ENCODE measurements around the gene CLCC1.

Gene CLCC1

GRCh38 chr1:108955881-108956280 lies 7.4 kb downstream of the CLCC1 start:
- no peak for DNase-seq (ENCODE audit: extremely low spot score)
- ChIA-PET CTCF (no interaction called here), POLR2A (no interaction called here)
- TF ChIP-seq FOXK2 (IDR thresholded peaks at IDR 0.05) (no peak), NFRKB (IDR thresholded peaks at IDR 0.05) (no peak), ARNT (IDR thresholded peaks at IDR 0.05) (no peak), ZNF384 (IDR thresholded peaks at IDR 0.05) (no peak), CTBP1 (IDR thresholded peaks at IDR 0.05; ENCODE audit: borderline replicate concordance) (no peak), ELF4 (IDR thresholded peaks at IDR 0.05) (no peak), L3MBTL2 (conservative IDR thresholded peaks at IDR 0.05) (no peak), BHLHE40 (IDR thresholded peaks at IDR 0.05; ENCODE audit: borderline replicate concordance) (no peak), PKNOX1 (IDR thresholded peaks at IDR 0.05) (no peak), FOXM1 (IDR thresholded peaks at IDR 0.05; ENCODE audit: borderline replicate concordance) (no peak), SUZ12 (IDR thresholded peaks at IDR 0.05) (no peak), LEF1 (IDR thresholded peaks at IDR 0.05; ENCODE audit: borderline replicate concordance) (no peak), TARDBP (IDR thresholded peaks at IDR 0.05) (no peak), HDGF (IDR thresholded peaks at IDR 0.05; ENCODE audit: borderline replicate concordance) (no peak)

DNA sequence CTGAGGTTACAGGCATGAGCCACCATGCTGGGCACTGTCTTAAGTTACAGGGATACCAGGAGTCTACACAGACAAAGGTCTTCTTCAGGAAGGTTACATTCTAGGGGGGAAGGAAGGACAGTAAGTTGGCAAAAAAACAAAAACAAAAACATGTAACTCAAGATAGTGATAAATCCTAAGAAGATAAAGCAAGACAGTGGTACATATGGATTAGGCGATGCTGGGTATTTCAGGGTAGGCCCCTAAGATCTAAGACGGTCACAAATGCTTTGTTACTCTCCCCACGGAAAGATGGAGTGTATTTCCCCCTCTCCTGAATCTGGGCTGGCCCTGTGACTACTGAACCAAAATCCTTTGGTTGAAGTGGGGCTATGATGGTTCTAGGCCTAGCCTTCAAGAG lies 8.2 kb downstream of the CLCC1 start:
- TF ChIP-seq ZNF384 (IDR thresholded peaks at IDR 0.05), result no peak
- TF ChIP-seq HDGF (IDR thresholded peaks at IDR 0.05; ENCODE audit: borderline replicate concordance), result no peak
- TF ChIP-seq SUZ12 (IDR thresholded peaks at IDR 0.05), result no peak
- no peak for TF ChIP-seq CTBP1 (IDR thresholded peaks at IDR 0.05; ENCODE audit: borderline replicate concordance)
- no peak for TF ChIP-seq PKNOX1 (IDR thresholded peaks at IDR 0.05)
- no peak for TF ChIP-seq NFRKB (IDR thresholded peaks at IDR 0.05)
- no peak for TF ChIP-seq ARNT (IDR thresholded peaks at IDR 0.05)
- no peak for TF ChIP-seq LEF1 (IDR thresholded peaks at IDR 0.05; ENCODE audit: borderline replicate concordance)
- no peak for TF ChIP-seq FOXK2 (IDR thresholded peaks at IDR 0.05)
- no peak for TF ChIP-seq ELF4 (IDR thresholded peaks at IDR 0.05)
- no peak for TF ChIP-seq SP1 (IDR thresholded peaks at IDR 0.05)
- TF ChIP-seq L3MBTL2 (conservative IDR thresholded peaks at IDR 0.05), result no peak
- no peak for TF ChIP-seq FOXA1 (IDR thresholded peaks at IDR 0.05)
- TF ChIP-seq BHLHE40 (IDR thresholded peaks at IDR 0.05; ENCODE audit: borderline replicate concordance), result no peak
- no peak for TF ChIP-seq FOXM1 (IDR thresholded peaks at IDR 0.05; ENCODE audit: borderline replicate concordance)
- TF ChIP-seq TARDBP (IDR thresholded peaks at IDR 0.05), result no peak
- ChIA-PET CTCF (no interaction called here), POLR2A (no interaction called here)
- no peak for DNase-seq (ENCODE audit: extremely low spot score)

DNA sequence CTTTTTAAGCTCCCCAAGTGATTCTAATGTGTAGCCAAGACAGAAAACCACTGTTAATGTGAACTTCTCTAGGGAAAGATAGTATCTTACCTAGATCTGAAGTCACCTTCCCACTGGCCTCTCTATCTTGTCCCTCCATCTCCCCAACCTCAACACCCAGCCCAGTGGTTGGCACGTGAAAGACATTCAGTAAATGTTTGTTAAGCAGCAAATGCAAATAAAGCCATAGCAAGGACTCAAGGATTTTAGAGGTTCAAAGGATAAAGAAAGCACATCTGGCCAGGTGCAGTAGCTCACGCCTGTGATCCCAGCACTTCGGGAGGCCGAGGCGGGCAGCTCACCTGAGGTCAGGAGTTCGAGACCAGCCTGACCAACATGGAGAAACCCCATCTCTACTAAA lies 9.8 kb downstream of the CLCC1 start:
- no peak for DNase-seq (ENCODE audit: extremely low spot score)
- ChIA-PET POLR2A (no interaction called here), CTCF (no interaction called here)
- TF ChIP-seq LEF1 (IDR thresholded peaks at IDR 0.05; ENCODE audit: borderline replicate concordance) (no peak), ZNF384 (IDR thresholded peaks at IDR 0.05) (no peak), FOXA1 (IDR thresholded peaks at IDR 0.05) (no peak), TARDBP (IDR thresholded peaks at IDR 0.05) (no peak), PKNOX1 (IDR thresholded peaks at IDR 0.05) (no peak), FOXM1 (IDR thresholded peaks at IDR 0.05; ENCODE audit: borderline replicate concordance) (no peak)

GRCh38 chr1:108951242-108951641 lies 12.0 kb downstream of the CLCC1 start:
- DNase-seq (ENCODE audit: extremely low spot score), result no peak
- no peak for TF ChIP-seq LEF1 (IDR thresholded peaks at IDR 0.05; ENCODE audit: borderline replicate concordance)
- TF ChIP-seq BHLHE40 (IDR thresholded peaks at IDR 0.05; ENCODE audit: borderline replicate concordance), result no peak
- TF ChIP-seq NFRKB (IDR thresholded peaks at IDR 0.05), result no peak
- TF ChIP-seq FOXA1 (IDR thresholded peaks at IDR 0.05), result no peak
- TF ChIP-seq SUZ12 (IDR thresholded peaks at IDR 0.05), result no peak
- no peak for TF ChIP-seq ARNT (IDR thresholded peaks at IDR 0.05)
- TF ChIP-seq SP1 (IDR thresholded peaks at IDR 0.05), result no peak
- TF ChIP-seq TARDBP (IDR thresholded peaks at IDR 0.05), result no peak
- TF ChIP-seq L3MBTL2 (conservative IDR thresholded peaks at IDR 0.05), result no peak
- no peak for TF ChIP-seq CTBP1 (IDR thresholded peaks at IDR 0.05; ENCODE audit: borderline replicate concordance)
- no peak for TF ChIP-seq FOXK2 (IDR thresholded peaks at IDR 0.05)
- TF ChIP-seq FOXM1 (IDR thresholded peaks at IDR 0.05; ENCODE audit: borderline replicate concordance), result no peak
- TF ChIP-seq HDGF (IDR thresholded peaks at IDR 0.05; ENCODE audit: borderline replicate concordance), result no peak
- no peak for TF ChIP-seq ELF4 (IDR thresholded peaks at IDR 0.05)
- TF ChIP-seq ZNF384 (IDR thresholded peaks at IDR 0.05), result no peak
- ChIA-PET POLR2A (interaction anchor here (1.5 to 2.0 kb wide), 2 partner anchors 12 to 149 kb away, joined by 3 to 5 read pairs; partner anchors contain the start of gene CLCC1), CTCF (no interaction called here)

DNA sequence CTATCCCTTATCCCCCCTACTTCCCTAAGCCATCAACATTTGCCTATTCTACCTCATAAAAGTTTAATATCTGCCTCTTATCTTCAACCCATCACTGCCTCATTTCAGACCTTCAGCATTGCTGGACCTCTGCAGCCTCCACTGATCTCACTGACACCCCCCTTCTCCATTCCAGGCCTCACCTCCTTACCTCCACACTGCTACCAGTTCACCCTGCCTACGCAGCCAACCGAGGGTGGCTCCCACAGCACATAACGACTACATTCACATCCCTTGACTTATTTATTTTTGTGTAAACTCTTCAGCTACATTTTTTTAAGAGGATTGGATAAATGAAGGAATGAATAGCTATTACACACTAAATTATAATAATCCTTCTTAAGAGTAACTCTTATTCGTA lies 14.2 kb downstream of the CLCC1 start:
- POLR2A ChIA-PET, result no interaction called here

More for the DNA sequence above, 14.2 kb downstream of the CLCC1 start:
- CTCF ChIA-PET, result no interaction called here
- no peak for DNase-seq (ENCODE audit: extremely low spot score)
- TF ChIP-seq FOXA1 (IDR thresholded peaks at IDR 0.05), result no peak
- TF ChIP-seq ELF4 (IDR thresholded peaks at IDR 0.05), result no peak
- no peak for TF ChIP-seq CTBP1 (IDR thresholded peaks at IDR 0.05; ENCODE audit: borderline replicate concordance)
- no peak for TF ChIP-seq ZNF384 (IDR thresholded peaks at IDR 0.05)
- TF ChIP-seq SP1 (IDR thresholded peaks at IDR 0.05), result no peak
- TF ChIP-seq L3MBTL2 (conservative IDR thresholded peaks at IDR 0.05), result no peak
- TF ChIP-seq NFRKB (IDR thresholded peaks at IDR 0.05), result no peak
- TF ChIP-seq ARNT (IDR thresholded peaks at IDR 0.05), result no peak
- TF ChIP-seq FOXM1 (IDR thresholded peaks at IDR 0.05; ENCODE audit: borderline replicate concordance), result no peak
- TF ChIP-seq LEF1 (IDR thresholded peaks at IDR 0.05; ENCODE audit: borderline replicate concordance), result no peak
- TF ChIP-seq TARDBP (IDR thresholded peaks at IDR 0.05), result no peak
- no peak for TF ChIP-seq BHLHE40 (IDR thresholded peaks at IDR 0.05; ENCODE audit: borderline replicate concordance)
- TF ChIP-seq FOXK2 (IDR thresholded peaks at IDR 0.05), result no peak
- TF ChIP-seq SUZ12 (IDR thresholded peaks at IDR 0.05), result no peak
- no peak for TF ChIP-seq HDGF (IDR thresholded peaks at IDR 0.05; ENCODE audit: borderline replicate concordance)
- TF ChIP-seq PKNOX1 (IDR thresholded peaks at IDR 0.05), result no peak
